ENCODE data around the gene CEACAM7. TPM values are rescaled to one million over a fixed set of nuclear protein-coding genes. Genes with fewer than 3 reads are reported as not detected.

The CEACAM7 gene
- total and polyA plus RNA-seq, 2 donors (not counting 1 experiment from before 2014, with no cell fraction given) = not detected

- DNase-seq = no peak
- TF ChIP-seq EZH2 (IDR thresholded peaks at IDR 0.05; ENCODE audit: borderline replicate concordance, insufficient read depth, low read depth, low read length, poor library complexity, severe bottlenecking) = no peak
- TF ChIP-seq, protein P1, sequence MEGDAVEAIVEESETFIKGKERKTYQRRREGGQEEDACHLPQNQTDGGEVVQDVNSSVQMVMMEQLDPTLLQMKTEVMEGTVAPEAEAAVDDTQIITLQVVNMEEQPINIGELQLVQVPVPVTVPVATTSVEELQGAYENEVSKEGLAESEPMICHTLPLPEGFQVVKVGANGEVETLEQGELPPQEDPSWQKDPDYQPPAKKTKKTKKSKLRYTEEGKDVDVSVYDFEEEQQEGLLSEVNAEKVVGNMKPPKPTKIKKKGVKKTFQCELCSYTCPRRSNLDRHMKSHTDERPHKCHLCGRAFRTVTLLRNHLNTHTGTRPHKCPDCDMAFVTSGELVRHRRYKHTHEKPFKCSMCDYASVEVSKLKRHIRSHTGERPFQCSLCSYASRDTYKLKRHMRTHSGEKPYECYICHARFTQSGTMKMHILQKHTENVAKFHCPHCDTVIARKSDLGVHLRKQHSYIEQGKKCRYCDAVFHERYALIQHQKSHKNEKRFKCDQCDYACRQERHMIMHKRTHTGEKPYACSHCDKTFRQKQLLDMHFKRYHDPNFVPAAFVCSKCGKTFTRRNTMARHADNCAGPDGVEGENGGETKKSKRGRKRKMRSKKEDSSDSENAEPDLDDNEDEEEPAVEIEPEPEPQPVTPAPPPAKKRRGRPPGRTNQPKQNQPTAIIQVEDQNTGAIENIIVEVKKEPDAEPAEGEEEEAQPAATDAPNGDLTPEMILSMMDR (IDR thresholded peaks at IDR 0.05) = peak; percentile 48
- no peak for ATAC-seq (ENCODE audit: low read depth)
These were observed 41.4 kb downstream of the CEACAM7 start for GRCh38 chr19:41646589-41647204.

GRCh38 chr19:41641879-41642485, 46.1 kb downstream of the CEACAM7 start:
- ATAC-seq (ENCODE audit: low read depth) (peak; percentile 65), DNase-seq (peak; percentile 73)
- 0% methylated on average over 2 of the region's 6 CpGs for WGBS (ENCODE audit: insufficient coverage)
- Mint-ChIP-seq H3K4me1 (no peaks in the 10 kb centered on the region), H3K9me3 (ENCODE audit: insufficient read depth) (no peaks in the 10 kb centered on the region), H3K27ac (no peak overlapping the region), H3K4me3 (no peak overlapping the region), H3K27me3 (peaks cover 40% of the 10 kb centered on the region)
- H2AFZ ChIP-seq (ENCODE audit: insufficient read depth, low read depth, low read length, poor library complexity, severe bottlenecking) = peak overlapping the region; percentile 24
- H3K79me2 ChIP-seq (ENCODE audit: control insufficient read depth, insufficient read depth, low read length) = no peaks in the 10 kb centered on the region
- H3K27ac ChIP-seq (ENCODE audit: low read length in 2 of 2) = no peak overlapping the region
- POLR2A ChIA-PET = interaction anchor here (0.6 kb wide), 1 partner anchor 438 kb away, joined by 4 read pairs; no protein-coding TSS in a partner anchor
- no peak overlapping the region for H3K9ac ChIP-seq (ENCODE audit: low read length)
- no peaks in the 10 kb centered on the region for H3K4me1 ChIP-seq (ENCODE audit: control insufficient read depth in 2 of 2, insufficient read depth in 2 of 2, low read length in 2 of 2)
- H3K4me2 ChIP-seq (replicated peaks; ENCODE audit: low read depth, low read length, poor library complexity, severe bottlenecking) = no peak overlapping the region
- CTCF ChIA-PET = interaction anchor here (0.8 to 5.7 kb wide), 14 partner anchors 9 to 179 kb away, joined by 3 to 60 read pairs (median 6); partner anchors contain the start of gene CEACAM6
- H3K27me3 ChIP-seq (replicated peaks in 1 of 4; ENCODE audit: control extremely low read depth in 1 of 4, control insufficient read depth in 3 of 4, insufficient read depth in 4 of 4, low read length in 3 of 4) = peaks cover 0 to 21% (median 5%) of the 10 kb centered on the region in 4 experiments
- H3K36me3 ChIP-seq (replicated peaks in 1 of 2; ENCODE audit: control extremely low read depth in 1 of 2, control insufficient read depth in 1 of 2, extremely low read depth in 1 of 2, insufficient read depth in 2 of 2, low read length in 1 of 2) = no peaks in the 10 kb centered on the region
- H3K9me3 ChIP-seq (ENCODE audit: control extremely low read depth in 1 of 3, control insufficient read depth in 2 of 3, insufficient read depth in 1 of 3, low read length in 2 of 3) = no peaks in the 10 kb centered on the region
- TF ChIP-seq, protein P1 (IDR thresholded peaks at IDR 0.05) = peak; percentile 98
- no peak for TF ChIP-seq EZH2 (IDR thresholded peaks at IDR 0.05; ENCODE audit: borderline replicate concordance, insufficient read depth, low read depth, low read length, poor library complexity, severe bottlenecking)
- intact Hi-C loops (cut with micrococcal nuclease) = loop anchor here (5.0 kb wide), 2 partner anchors 105 to 180 kb away; no protein-coding TSS in a partner anchor
- no peaks in the 10 kb centered on the region for H4K20me1 ChIP-seq (ENCODE audit: control insufficient read depth, insufficient read depth, low read length, poor library complexity, severe bottlenecking)
- H3K4me3 ChIP-seq (ENCODE audit: control extremely low read depth in 1 of 5, extremely low read depth in 1 of 5, insufficient read depth in 1 of 5, low read depth in 2 of 5, low read length in 4 of 5) = no peak overlapping the region

More at GRCh38 chr19:41646589-41647204, 41.4 kb downstream of the CEACAM7 start:
- H3K79me2 ChIP-seq (ENCODE audit: control insufficient read depth, insufficient read depth, low read length) = no peaks in the 10 kb centered on the region
- no peak overlapping the region for H3K27ac ChIP-seq (ENCODE audit: low read length in 2 of 2)
- H2AFZ ChIP-seq (ENCODE audit: insufficient read depth, low read depth, low read length, poor library complexity, severe bottlenecking) = no peak overlapping the region
- H3K9me3 ChIP-seq (ENCODE audit: control extremely low read depth in 1 of 3, control insufficient read depth in 2 of 3, insufficient read depth in 1 of 3, low read length in 2 of 3) = no peaks in the 10 kb centered on the region
- no peaks in the 10 kb centered on the region for H3K4me1 Mint-ChIP-seq
- H3K27me3 ChIP-seq (replicated peaks in 1 of 4; ENCODE audit: control extremely low read depth in 1 of 4, control insufficient read depth in 3 of 4, insufficient read depth in 4 of 4, low read length in 3 of 4) = peaks cover 0 to 22% (median 8%) of the 10 kb centered on the region in 4 experiments
- 11% methylated on average over 3 of the region's 14 CpGs for WGBS (ENCODE audit: insufficient coverage)
- no peak overlapping the region for H3K4me3 ChIP-seq (ENCODE audit: control extremely low read depth in 1 of 5, extremely low read depth in 1 of 5, insufficient read depth in 1 of 5, low read depth in 2 of 5, low read length in 4 of 5)
- ChIA-PET CTCF (interaction anchor here (0.7 to 1.4 kb wide), 7 partner anchors 9 to 913 kb away, joined by 3 to 6 read pairs (median 4); no protein-coding TSS in a partner anchor), POLR2A (no interaction called here)
- H3K27ac Mint-ChIP-seq = no peak overlapping the region
- no peaks in the 10 kb centered on the region for H3K36me3 ChIP-seq (replicated peaks in 1 of 2; ENCODE audit: control extremely low read depth in 1 of 2, control insufficient read depth in 1 of 2, extremely low read depth in 1 of 2, insufficient read depth in 2 of 2, low read length in 1 of 2)
- H3K4me3 Mint-ChIP-seq = no peak overlapping the region
- H3K9me3 Mint-ChIP-seq (ENCODE audit: insufficient read depth) = no peaks in the 10 kb centered on the region
- H4K20me1 ChIP-seq (ENCODE audit: control insufficient read depth, insufficient read depth, low read length, poor library complexity, severe bottlenecking) = no peaks in the 10 kb centered on the region
- no peaks in the 10 kb centered on the region for H3K4me1 ChIP-seq (ENCODE audit: control insufficient read depth in 2 of 2, insufficient read depth in 2 of 2, low read length in 2 of 2)
- peaks cover 42% of the 10 kb centered on the region for H3K27me3 Mint-ChIP-seq
- intact Hi-C loops (cut with micrococcal nuclease) = no loop called here
- no peak overlapping the region for H3K4me2 ChIP-seq (replicated peaks; ENCODE audit: low read depth, low read length, poor library complexity, severe bottlenecking)
- no peak overlapping the region for H3K9ac ChIP-seq (ENCODE audit: low read length)

Data from B cell (primary cell).